HG02623 (cell line): ENCODE measurements around the gene NBPF6.
"Not testable (repeated sequence)": the region's sequence is repeated elsewhere in the genome, so short reads cannot be mapped to it uniquely, and the experiment has no call there.

Experiments
- ATAC-seq: cut with Tn5 transposase; IDR thresholded peaks from one replicate; pipeline ENCODE4 v1.9.1; 2021; ENCODE audit warnings: moderate library complexity; ENCODE audit not compliant: unreplicated experiment

The NBPF6 gene

DNA sequence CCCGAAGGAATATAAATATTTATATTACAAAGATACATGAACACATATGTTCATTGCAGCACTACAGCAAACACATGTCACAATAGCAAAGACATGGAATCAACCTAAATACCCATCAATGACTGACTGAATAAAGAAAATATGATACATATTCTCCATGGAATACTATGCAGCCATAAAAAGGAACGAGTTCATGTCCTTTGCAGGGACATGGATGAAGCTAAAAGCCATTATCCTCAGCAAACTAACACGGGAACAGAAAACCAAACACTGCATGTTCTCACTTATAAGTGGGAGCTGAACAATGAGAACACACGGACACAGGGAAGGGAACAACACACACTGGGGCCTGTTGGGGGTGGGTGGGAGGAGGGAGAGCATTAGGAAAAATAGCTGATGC is 46.7 kb downstream of the NBPF6 start:
- not testable (repeated sequence) for ATAC-seq

DNA sequence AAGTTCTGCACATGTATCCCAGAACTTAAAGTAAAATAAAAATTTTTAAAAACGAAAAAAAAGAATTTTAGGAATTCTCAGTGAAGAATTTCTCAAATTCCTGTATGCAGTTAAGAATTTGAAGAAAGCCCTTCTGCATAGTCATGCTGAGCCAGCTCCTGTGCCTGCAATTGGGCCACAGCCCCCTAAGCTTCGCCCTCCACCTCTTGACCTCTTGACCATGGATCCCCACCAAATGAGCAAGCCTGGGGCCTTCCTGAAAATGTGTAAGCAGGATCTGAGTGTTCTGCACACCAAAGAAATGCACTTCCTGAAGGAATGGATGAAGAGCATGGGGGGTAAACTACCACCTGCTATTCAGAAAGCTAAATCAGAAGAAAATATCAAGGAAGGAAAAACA is 52.0 kb downstream of the NBPF6 start:
- no peak for ATAC-seq

GRCh38 chr1:108502624-108503023 is 52.5 kb downstream of the NBPF6 start:
- no peak for ATAC-seq

- no peak for ATAC-seq
These were observed 53.1 kb downstream of the NBPF6 start for GRCh38 chr1:108503062-108503733.

DNA sequence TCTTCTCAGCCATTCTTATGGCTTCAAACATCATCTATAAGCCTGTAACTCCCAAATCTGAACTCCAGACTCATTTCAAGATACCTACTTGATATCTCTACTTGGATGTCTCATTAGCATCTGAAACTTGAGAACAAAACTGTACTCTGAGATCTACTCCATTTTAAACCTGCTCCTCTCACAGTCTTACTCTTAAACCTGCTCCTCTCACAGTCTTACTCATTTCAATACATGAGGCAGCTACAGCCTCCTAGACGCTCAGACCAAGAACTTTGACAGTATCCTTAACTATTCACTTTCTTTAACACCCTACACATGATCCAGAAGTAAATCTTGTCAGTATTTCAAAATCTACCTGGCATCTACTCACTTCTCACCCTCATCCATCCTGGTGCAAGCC is 54.3 kb downstream of the NBPF6 start:
- ATAC-seq = peak; percentile 61

- no peak for ATAC-seq
These were observed 55.6 kb downstream of the NBPF6 start for GRCh38 chr1:108505763-108506070.

GRCh38 chr1:108511764-108512163 is 61.6 kb downstream of the NBPF6 start:
- ATAC-seq = no peak

GRCh38 chr1:108512239-108513043 is 62.3 kb downstream of the NBPF6 start:
- ATAC-seq = no peak

- no peak for ATAC-seq
These were observed 62.9 kb downstream of the NBPF6 start for GRCh38 chr1:108513044-108513415.

DNA sequence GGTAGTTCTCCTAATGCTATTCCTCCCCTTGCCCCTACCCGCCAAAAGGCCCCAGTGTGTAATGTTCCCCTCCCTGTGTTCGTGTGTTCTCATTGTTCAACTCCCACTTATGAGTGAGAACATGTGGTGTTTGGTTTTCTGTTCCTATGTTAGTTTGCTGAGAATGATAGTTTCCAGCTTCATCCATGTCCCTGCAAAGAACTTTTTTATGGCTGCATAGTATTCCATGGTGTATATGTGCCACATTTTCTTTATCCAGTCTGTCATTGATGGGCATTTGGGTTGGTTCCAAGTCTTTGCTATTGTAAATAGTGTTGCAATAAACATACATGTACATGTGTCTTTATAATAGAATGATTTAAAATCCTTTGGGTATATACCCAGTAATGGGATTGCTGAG is 63.8 kb downstream of the NBPF6 start:
- ATAC-seq = not testable (repeated sequence)

GRCh38 chr1:108517301-108517897 is 67.3 kb downstream of the NBPF6 start:
- ATAC-seq = not testable (repeated sequence)
